WTC11 (cell line): Measurements from ENCODE around the gene S1PR2. TPM values are rescaled to one million over a fixed set of nuclear protein-coding genes. Genes with fewer than 3 reads are reported as not detected.

Experiments used
- ATAC-seq: fragments of 200-7000 bp; cut with Tn5 transposase; 2 replicates; pipeline ENCODE4 v1.10.0; 2021; ENCODE audit warnings: mild to moderate bottlenecking, moderate library complexity
- CTCF ChIA-PET: fragments of 300-600 bp; sonication (Branson Sonifier 250); formaldehyde crosslinking; loops from one replicate; lab custom pipeline; 2021; ENCODE audit warnings: antibody characterized with exemption; lab: Charles Lee
- POLR2A ChIA-PET: fragments of 350-600 bp; sonication (Branson Sonifier 250); formaldehyde crosslinking; loops from one replicate; lab custom pipeline; 2021; ENCODE audit warnings: antibody characterized with exemption; lab: Charles Lee
- DNase-seq: peaks from one replicate; pipeline ENCODE4 v3.0.0; 2021; ENCODE audit warnings: low spot score
- H3K27ac Mint-ChIP-seq: 2 replicates; pipeline ENCODE4 v1.8.0; 2021; ENCODE audit warnings: mixed read lengths
- H3K27me3 Mint-ChIP-seq: 2 replicates; pipeline ENCODE4 v1.8.0; 2021; ENCODE audit warnings: low read depth, mild to moderate bottlenecking, moderate library complexity, mixed read lengths
- H3K36me3 Mint-ChIP-seq: 2 replicates; pipeline ENCODE4 v1.8.0; 2021; ENCODE audit warnings: mixed read lengths
- H3K4me1 Mint-ChIP-seq: 2 replicates; pipeline ENCODE4 v1.8.0; 2022; ENCODE audit warnings: mixed read lengths
- H3K4me3 Mint-ChIP-seq: 2 replicates; pipeline ENCODE4 v1.8.0; 2021; ENCODE audit warnings: mild to moderate bottlenecking, moderate library complexity, mixed read lengths
- H3K9me3 Mint-ChIP-seq: 2 replicates; pipeline ENCODE4 v1.8.0; 2021; ENCODE audit warnings: mixed read lengths
- CBFB ChIP-seq: sonication (generic); formaldehyde crosslinking; IDR thresholded peaks from 2 replicates; pipeline ENCODE4 v1.8.1; 2022; ENCODE audit warnings: mild to moderate bottlenecking, low read depth, missing genetic modification reagents
- CDX4 ChIP-seq: fragments of 250-450 bp; sonication (Bioruptor Pico); IDR thresholded peaks from 2 replicates; pipeline ENCODE4 v1.9.0; 2021; ENCODE audit warnings: moderate library complexity, mild to moderate bottlenecking, inconsistent platforms, borderline replicate concordance
- CREM ChIP-seq: sonication (generic); formaldehyde crosslinking; IDR thresholded peaks from 2 replicates; pipeline ENCODE4 v1.8.1; 2022; ENCODE audit warnings: mild to moderate bottlenecking, missing genetic modification reagents, moderate library complexity
- CTCF ChIP-seq: fragments of 200-600 bp; IDR thresholded peaks from 2 replicates; pipeline ENCODE4 v1.8.0; 2022; ENCODE audit warnings: antibody characterized with exemption
- E2F1 ChIP-seq: sonication (generic); formaldehyde crosslinking; IDR thresholded peaks from 2 replicates; pipeline ENCODE4 v1.8.0; 2022; ENCODE audit warnings: mild to moderate bottlenecking, missing genetic modification reagents
- EMX1 ChIP-seq: fragments of 250-450 bp; sonication (Bioruptor Pico); IDR thresholded peaks from 2 replicates; pipeline ENCODE4 v1.8.0; 2021; ENCODE audit warnings: mild to moderate bottlenecking
- ESRRA ChIP-seq: sonication (generic); formaldehyde crosslinking; IDR thresholded peaks from 2 replicates; pipeline ENCODE4 v1.8.1; 2022; ENCODE audit warnings: mild to moderate bottlenecking, missing genetic modification reagents, borderline replicate concordance
- IRF1 ChIP-seq: sonication (generic); formaldehyde crosslinking; IDR thresholded peaks from 2 replicates; pipeline ENCODE4 v1.8.0; 2023; ENCODE audit warnings: missing genetic modification reagents
- JUN ChIP-seq: sonication (generic); formaldehyde crosslinking; IDR thresholded peaks from 2 replicates; pipeline ENCODE4 v1.8.0; 2023; ENCODE audit warnings: mild to moderate bottlenecking, missing genetic modification reagents
- NR1H2 ChIP-seq: sonication (generic); formaldehyde crosslinking; IDR thresholded peaks from 2 replicates; pipeline ENCODE4 v1.9.0; 2021; ENCODE audit warnings: mild to moderate bottlenecking, moderate library complexity, missing genetic modification reagents
- PRRX2 ChIP-seq: fragments of 250-450 bp; sonication (Bioruptor Pico); IDR thresholded peaks from 2 replicates; pipeline ENCODE4 v1.8.0; 2021; ENCODE audit warnings: mild to moderate bottlenecking
- SMAD3 ChIP-seq: sonication (generic); formaldehyde crosslinking; IDR thresholded peaks from 2 replicates; pipeline ENCODE4 v1.8.0; 2022; ENCODE audit warnings: missing genetic modification reagents, mild to moderate bottlenecking, borderline replicate concordance
- SP1 ChIP-seq: sonication (generic); formaldehyde crosslinking; conservative IDR thresholded peaks from 2 replicates; pipeline ENCODE4 v1.8.1; 2022; ENCODE audit warnings: missing genetic modification reagents
- STAT6 ChIP-seq: sonication (generic); formaldehyde crosslinking; conservative IDR thresholded peaks from 2 replicates; pipeline ENCODE4 v1.8.1; 2023; ENCODE audit warnings: mild to moderate bottlenecking, low read depth, missing genetic modification reagents, moderate library complexity
- TEAD1 ChIP-seq: sonication (generic); formaldehyde crosslinking; IDR thresholded peaks from 2 replicates; pipeline ENCODE4 v1.8.0; 2022; ENCODE audit warnings: mild to moderate bottlenecking, missing genetic modification reagents
- USF1 ChIP-seq: sonication (generic); formaldehyde crosslinking; IDR thresholded peaks from 2 replicates; pipeline ENCODE4 v1.8.0; 2022; ENCODE audit warnings: mild to moderate bottlenecking, missing genetic modification reagents
- ZBTB43 ChIP-seq: sonication (generic); formaldehyde crosslinking; IDR thresholded peaks from 2 replicates; pipeline ENCODE4 v1.8.1; 2023; ENCODE audit warnings: mild to moderate bottlenecking, missing genetic modification reagents
- ZNF219 ChIP-seq: sonication (generic); formaldehyde crosslinking; IDR thresholded peaks from 2 replicates; pipeline ENCODE4 v1.8.0; 2023; ENCODE audit warnings: missing genetic modification reagents, mild to moderate bottlenecking, borderline replicate concordance
- ZNF317 ChIP-seq: sonication (generic); formaldehyde crosslinking; IDR thresholded peaks from 2 replicates; pipeline ENCODE4 v1.8.1; 2023; ENCODE audit warnings: low read depth, mild to moderate bottlenecking, moderate library complexity, missing genetic modification reagents, borderline replicate concordance
- ZNF416 ChIP-seq: fragments of 250-450 bp; sonication (Bioruptor Pico); IDR thresholded peaks from 2 replicates; pipeline ENCODE4 v1.9.0; 2021; ENCODE audit warnings: mild to moderate bottlenecking, inconsistent platforms
- ZNF423 ChIP-seq: fragments of 250-450 bp; sonication (Bioruptor Pico); IDR thresholded peaks from 2 replicates; pipeline ENCODE4 v2.1.2; 2022; ENCODE audit warnings: mild to moderate bottlenecking, moderate library complexity
- total RNA-seq: library from RNA; stranded (reverse); gene quantifications from 3 replicates; pipeline ENCODE4 v1.2.3, GENCODE V29; 2021

The S1PR2 gene
- total RNA-seq, 1 experiment from 2014 or later, result 13.2 TPM

GRCh38 chr19:10220695-10221094 lies 10.4 kb downstream of the S1PR2 start (continued):
- no peak for TF ChIP-seq E2F1
- TF ChIP-seq USF1, result no peak
- no peak for TF ChIP-seq NR1H2 (CRISPR knock-in tag)
- TF ChIP-seq TEAD1 (CRISPR knock-in tag), result no peak
- TF ChIP-seq ZNF219, result no peak
- no peak for TF ChIP-seq IRF1 (CRISPR knock-in tag)

- H3K27me3 Mint-ChIP-seq, result no peaks in the 10 kb centered on the region
- no peak overlapping the region for H3K27ac Mint-ChIP-seq
- TF ChIP-seq ESRRA (no peak), SP1 (no peak), CTCF (0 out of 2 replicates have a peak, but pooled peaks have one; percentile 22)
- H3K4me3 Mint-ChIP-seq, result no peak overlapping the region
- peaks cover 4% of the 10 kb centered on the region; the same call in 1 of the 2 replicates for H3K9me3 Mint-ChIP-seq
- ATAC-seq (peak; percentile 89), DNase-seq (peak; percentile 57)
- ChIA-PET POLR2A (interaction anchor here (0.5 to 1.0 kb wide), 2 partner anchors 12 to 100 kb away, joined by 4 to 5 read pairs; partner anchors contain the start of gene EIF3G), CTCF (interaction anchor here (0.6 to 2.4 kb wide), 22 partner anchors 9 to 197 kb away, joined by 3 to 20 read pairs (median 4); partner anchors contain the start of genes ICAM1, ICAM5 and S1PR2)
- no peaks in the 10 kb centered on the region for H3K4me1 Mint-ChIP-seq
- H3K36me3 Mint-ChIP-seq, result peaks cover 8% of the 10 kb centered on the region
These were observed 11.5 kb downstream of the S1PR2 start for GRCh38 chr19:10219678-10220077.

- no peak for DNase-seq
- Mint-ChIP-seq H3K27me3 (no peaks in the 10 kb centered on the region), H3K36me3 (no peaks in the 10 kb centered on the region), H3K4me3 (no peak overlapping the region), H3K27ac (no peak overlapping the region), H3K9me3 (peaks cover 4% of the 10 kb centered on the region; the same call in 1 of the 2 replicates)
- no peak for ATAC-seq
- CTCF ChIA-PET, result interaction anchor here (0.6 to 0.8 kb wide), 3 partner anchors 11 to 1978 kb away, joined by 3 to 4 read pairs (median 3); no protein-coding TSS in a partner anchor
- POLR2A ChIA-PET, result interaction anchor here (0.6 kb wide), 1 partner anchor 32 kb away, joined by 4 read pairs; no protein-coding TSS in a partner anchor
- TF ChIP-seq PRRX2 (CRISPR knock-in tag), result no peak
- TF ChIP-seq CDX4 (CRISPR knock-in tag), result no peak
- TF ChIP-seq SMAD3, result no peak
- TF ChIP-seq CBFB (CRISPR knock-in tag), result no peak
- TF ChIP-seq ZNF317 (CRISPR knock-in tag), result no peak
- TF ChIP-seq ZNF423 (CRISPR knock-in tag), result no peak
- TF ChIP-seq ZNF416, result no peak
- no peak for TF ChIP-seq ZBTB43
- TF ChIP-seq TEAD1 (CRISPR knock-in tag), result no peak
- no peak for TF ChIP-seq STAT6 (CRISPR knock-in tag)
- TF ChIP-seq EMX1 (CRISPR knock-in tag), result no peak
- no peak for TF ChIP-seq CREM (CRISPR knock-in tag)
- no peak for TF ChIP-seq USF1
- no peak for TF ChIP-seq JUN (CRISPR knock-in tag)
- TF ChIP-seq, all 79 proteins: peak for 0
- no peaks in the 10 kb centered on the region for H3K4me1 Mint-ChIP-seq
These were observed 14.0 kb downstream of the S1PR2 start for GRCh38 chr19:10217085-10217484.
